Lower lobe of right lung (tissue), 2 donors: ENCODE measurements around the gene SLC24A3. TPM values are rescaled to one million over a fixed set of nuclear protein-coding genes. Genes with fewer than 3 reads are reported as not detected.

Experiments used
- ATAC-seq, 2 donors: fragments of 200-7000 bp; cut with Tn5 transposase; one replicate each; pipeline ENCODE4 v1.9.1; 2020 to 2022; ENCODE audit warnings: mild to moderate bottlenecking in 2 of 2, moderate library complexity in 2 of 2
- DNase-seq: peaks from one replicate; pipeline ENCODE4 v3.0.0-alpha.2; 2020
- H3K27ac ChIP-seq: fragments of 200-600 bp; one replicate; pipeline ENCODE4 v1.8.0; 2022
- H3K27me3 ChIP-seq: fragments of 200-600 bp; one replicate; pipeline ENCODE4 v1.8.0; 2022; ENCODE audit warnings: low read depth
- H3K36me3 ChIP-seq: fragments of 200-600 bp; one replicate; pipeline ENCODE4 v1.8.0; 2022; ENCODE audit warnings: mild to moderate bottlenecking
- H3K4me1 ChIP-seq: fragments of 200-600 bp; one replicate; pipeline ENCODE4 v1.8.0; 2022
- H3K4me3 ChIP-seq: fragments of 200-600 bp; one replicate; pipeline ENCODE4 v1.8.0; 2022; ENCODE audit warnings: mild to moderate bottlenecking
- H3K9me3 ChIP-seq: fragments of 200-600 bp; one replicate; pipeline ENCODE4 v1.8.0; 2022
- intact Hi-C: fragments of 100-400 bp; cut with DNase I; formaldehyde crosslinking; loops from one replicate; pipeline ENCODE4 v1.11.0; 2022
- total RNA-seq: library from RNA; stranded (reverse); fragmentation: NEBNext Ultra II Directional; extraction: Animal tissue kit (Norgen Biotek cat#: 25700); gene quantifications from one replicate; pipeline ENCODE4 v1.2.1, GENCODE V29; 2021
- TF ChIP-seq, protein P1 (sequence below): fragments of 200-600 bp; IDR thresholded peaks from one replicate; pipeline ENCODE4 v1.8.0; 2022; ENCODE audit warnings: antibody characterized with exemption, mild to moderate bottlenecking
- donor health status: DM: no; HTN: yes; CAD: no; lungs with severe emphysema.

The SLC24A3 gene
- total RNA-seq, 1 donor from 2014 or later = 7.9 TPM

GRCh38 chr20:19313342-19314069 is 101.1 kb downstream of the SLC24A3 start:
- no peak overlapping the region for H3K27ac ChIP-seq
- no peaks in the 10 kb centered on the region for H3K36me3 ChIP-seq
- no peaks in the 10 kb centered on the region for H3K27me3 ChIP-seq
- no peak for ATAC-seq
- TF ChIP-seq, protein P1, sequence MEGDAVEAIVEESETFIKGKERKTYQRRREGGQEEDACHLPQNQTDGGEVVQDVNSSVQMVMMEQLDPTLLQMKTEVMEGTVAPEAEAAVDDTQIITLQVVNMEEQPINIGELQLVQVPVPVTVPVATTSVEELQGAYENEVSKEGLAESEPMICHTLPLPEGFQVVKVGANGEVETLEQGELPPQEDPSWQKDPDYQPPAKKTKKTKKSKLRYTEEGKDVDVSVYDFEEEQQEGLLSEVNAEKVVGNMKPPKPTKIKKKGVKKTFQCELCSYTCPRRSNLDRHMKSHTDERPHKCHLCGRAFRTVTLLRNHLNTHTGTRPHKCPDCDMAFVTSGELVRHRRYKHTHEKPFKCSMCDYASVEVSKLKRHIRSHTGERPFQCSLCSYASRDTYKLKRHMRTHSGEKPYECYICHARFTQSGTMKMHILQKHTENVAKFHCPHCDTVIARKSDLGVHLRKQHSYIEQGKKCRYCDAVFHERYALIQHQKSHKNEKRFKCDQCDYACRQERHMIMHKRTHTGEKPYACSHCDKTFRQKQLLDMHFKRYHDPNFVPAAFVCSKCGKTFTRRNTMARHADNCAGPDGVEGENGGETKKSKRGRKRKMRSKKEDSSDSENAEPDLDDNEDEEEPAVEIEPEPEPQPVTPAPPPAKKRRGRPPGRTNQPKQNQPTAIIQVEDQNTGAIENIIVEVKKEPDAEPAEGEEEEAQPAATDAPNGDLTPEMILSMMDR = no peak
- H3K4me1 ChIP-seq = no peaks in the 10 kb centered on the region
- H3K9me3 ChIP-seq = no peaks in the 10 kb centered on the region
- DNase-seq = no peak
- intact Hi-C loops = no loop called here
- H3K4me3 ChIP-seq = no peak overlapping the region

DNA sequence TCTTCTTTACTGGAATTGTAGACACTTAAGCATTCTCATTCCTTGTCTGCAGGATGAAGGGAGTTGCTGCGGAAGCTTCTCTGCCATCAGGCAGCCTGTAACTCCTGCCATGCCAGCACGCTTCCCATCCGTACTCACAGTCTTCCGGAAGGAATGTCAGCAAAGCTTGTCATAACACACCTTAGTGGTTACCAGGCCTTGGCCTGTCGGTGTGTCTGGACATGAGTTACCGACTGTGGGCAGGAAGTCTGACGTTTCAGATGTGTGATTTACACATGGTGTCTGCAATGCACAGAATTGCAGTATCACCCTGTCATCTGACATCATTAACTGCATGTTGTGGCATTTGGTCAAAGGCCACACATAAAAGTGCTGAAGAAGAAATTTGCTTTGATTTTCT is 102.2 kb downstream of the SLC24A3 start:
- H3K4me3 ChIP-seq = no peak overlapping the region
- ATAC-seq (no peak), DNase-seq (no peak)
- no peaks in the 10 kb centered on the region for H3K9me3 ChIP-seq
- H3K27me3 ChIP-seq = no peaks in the 10 kb centered on the region
- TF ChIP-seq, protein P1 = no peak
- H3K36me3 ChIP-seq = no peaks in the 10 kb centered on the region
- H3K4me1 ChIP-seq = no peaks in the 10 kb centered on the region
- no peak overlapping the region for H3K27ac ChIP-seq
- intact Hi-C loops = no loop called here

GRCh38 chr20:19317237-19318069 is 105.0 kb downstream of the SLC24A3 start:
- no peaks in the 10 kb centered on the region for H3K9me3 ChIP-seq

GRCh38 chr20:19318610-19319009 is 106.2 kb downstream of the SLC24A3 start:
- H3K4me3 ChIP-seq = no peak overlapping the region
- no peaks in the 10 kb centered on the region for H3K9me3 ChIP-seq
- TF ChIP-seq, protein P1 = no peak
- intact Hi-C loops = no loop called here
- no peaks in the 10 kb centered on the region for H3K36me3 ChIP-seq
- H3K27ac ChIP-seq = no peak overlapping the region
- no peaks in the 10 kb centered on the region for H3K27me3 ChIP-seq
- ATAC-seq = no peak
- no peaks in the 10 kb centered on the region for H3K4me1 ChIP-seq
- DNase-seq = no peak

More at GRCh38 chr20:19317237-19318069, 105.0 kb downstream of the SLC24A3 start:
- H3K27me3 ChIP-seq = no peaks in the 10 kb centered on the region
- no peaks in the 10 kb centered on the region for H3K4me1 ChIP-seq
- DNase-seq = no peak
- intact Hi-C loops = no loop called here
- no peak overlapping the region for H3K27ac ChIP-seq
- no peak overlapping the region for H3K4me3 ChIP-seq
- no peaks in the 10 kb centered on the region for H3K36me3 ChIP-seq
- no peak for ATAC-seq
- TF ChIP-seq, protein P1 = no peak

DNA sequence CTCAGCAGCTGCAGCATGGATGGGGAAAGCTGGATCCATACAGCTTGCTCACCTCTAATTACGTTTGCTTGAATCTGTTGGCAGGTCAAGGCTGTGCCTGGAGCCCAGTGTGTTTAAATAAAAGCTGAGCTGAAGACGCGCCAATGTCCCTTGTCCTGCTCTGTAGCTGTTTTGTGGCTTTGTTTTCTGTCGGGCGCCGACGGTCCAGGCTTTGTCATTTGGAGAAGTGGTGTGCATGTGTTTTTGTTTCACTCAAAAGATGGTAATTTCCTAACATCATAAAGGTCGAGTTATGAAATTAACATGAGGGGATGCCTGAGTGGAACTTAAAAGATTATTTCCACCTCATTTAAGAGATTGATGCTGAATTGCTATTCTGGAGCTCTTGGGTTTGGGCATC is 107.6 kb downstream of the SLC24A3 start:
- Histone ChIP-seq H3K4me3 (no peak overlapping the region), H3K27me3 (no peaks in the 10 kb centered on the region), H3K9me3 (no peaks in the 10 kb centered on the region), H3K4me1 (no peaks in the 10 kb centered on the region), H3K36me3 (no peaks in the 10 kb centered on the region), H3K27ac (no peak overlapping the region)
- DNase-seq (no peak), ATAC-seq (no peak)
- TF ChIP-seq, protein P1 = no peak
- intact Hi-C loops = no loop called here
